ENCODE results near the gene DPF3.

The DPF3 gene

GRCh38 chr14:72715850-72716228, 178.1 kb downstream of the DPF3 start:
- no peak for DNase-seq (ENCODE audit: low read depth in 2 of 2)

DNA sequence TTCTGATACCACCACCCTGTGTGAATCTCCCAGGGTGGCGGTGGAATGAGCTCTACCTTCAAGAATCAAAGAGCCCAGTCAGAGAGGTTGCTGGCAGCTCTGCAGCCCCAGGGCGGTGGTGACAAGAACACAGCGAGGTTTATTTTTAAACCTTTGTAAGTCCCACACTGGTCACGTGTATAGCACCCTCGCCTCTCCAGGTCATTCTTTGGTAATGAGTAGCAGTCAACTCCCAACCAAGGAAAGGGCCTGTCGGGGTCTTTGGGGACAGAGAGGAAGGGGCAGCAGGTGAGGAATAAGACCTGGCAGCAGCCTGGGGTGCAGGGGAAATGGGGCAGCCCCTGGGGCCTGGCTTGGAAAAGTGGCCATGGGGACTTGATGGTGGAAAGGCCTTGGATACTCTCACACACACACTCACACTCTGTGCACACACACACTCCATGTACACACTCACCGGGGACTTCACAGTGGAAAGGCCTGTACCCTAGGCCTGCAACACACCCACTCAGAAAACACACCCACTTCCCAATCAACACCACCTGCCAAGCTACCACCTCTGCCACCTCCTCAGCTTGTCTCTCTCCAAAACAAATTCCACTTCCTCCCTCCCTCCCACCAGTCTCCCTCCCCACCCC, 178.6 kb downstream of the DPF3 start:
- peak in 1 of 2 donors; percentile 25 for DNase-seq (ENCODE audit: low read depth in 2 of 2)

DNA sequence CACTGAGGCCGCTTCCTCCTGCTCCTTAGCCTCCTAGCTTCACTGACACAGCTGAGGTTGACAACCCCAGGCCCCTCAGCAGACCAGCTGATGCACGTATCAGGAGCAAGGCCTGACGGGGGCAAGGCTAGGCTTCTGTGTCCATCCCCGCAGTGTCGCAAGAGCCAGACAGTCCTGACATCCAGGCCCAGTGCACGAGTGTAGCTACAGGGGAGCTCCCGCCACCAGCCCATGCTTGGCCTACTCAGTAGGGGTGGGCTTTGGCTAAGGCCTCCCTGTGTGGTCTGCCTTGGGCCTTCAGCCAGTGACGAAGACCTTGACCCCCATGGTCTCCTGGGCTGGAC, 179.1 kb downstream of the DPF3 start:
- no peak for DNase-seq (ENCODE audit: low read depth in 2 of 2)

DNA sequence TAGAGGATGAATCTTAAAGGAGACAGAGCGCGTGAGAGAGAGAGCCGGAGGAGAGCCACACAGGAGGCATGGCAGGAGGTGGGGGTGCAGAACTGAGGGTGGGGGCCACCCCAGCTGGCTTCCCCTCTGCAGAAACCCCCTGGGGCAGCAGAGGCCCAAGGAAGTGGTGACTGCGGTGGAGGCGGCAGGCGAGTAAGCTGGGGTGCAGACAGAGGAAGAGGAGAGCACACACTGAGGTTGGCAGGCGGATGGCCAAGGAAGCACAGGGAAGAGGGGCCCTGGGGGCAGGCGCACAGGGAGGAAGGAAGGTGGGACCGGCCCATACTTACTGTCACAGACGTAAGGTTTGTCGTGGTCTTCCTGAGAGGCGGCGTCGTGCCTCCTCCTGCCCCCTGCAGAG, 179.8 kb downstream of the DPF3 start:
- DNase-seq (ENCODE audit: low read depth in 2 of 2) = peak; percentile 14 to 52

DNA sequence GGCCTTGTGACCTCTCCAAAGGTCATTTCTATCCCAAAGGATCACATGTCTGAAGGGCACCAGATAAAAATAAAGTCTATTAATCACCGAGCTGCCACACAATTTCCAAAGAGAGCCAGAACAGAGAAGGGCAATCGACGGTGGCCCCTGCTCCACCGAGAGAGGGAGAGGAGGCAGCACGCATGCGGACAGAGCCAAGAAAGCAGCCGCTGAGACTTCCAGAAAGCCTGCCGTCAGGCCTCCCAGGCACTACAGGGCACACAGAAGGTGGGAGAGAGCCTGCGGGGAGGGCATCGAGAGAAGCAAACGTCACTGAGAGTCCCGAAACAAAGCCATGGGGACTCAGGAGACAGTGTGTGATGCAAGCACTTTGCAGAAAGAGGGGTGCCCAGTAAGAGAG, 182.0 kb downstream of the DPF3 start:
- no peak for DNase-seq (ENCODE audit: low read depth in 2 of 2)

GRCh38 chr14:72709916-72710611, 183.8 kb downstream of the DPF3 start:
- no peak for DNase-seq (ENCODE audit: low read depth in 2 of 2)

DNA sequence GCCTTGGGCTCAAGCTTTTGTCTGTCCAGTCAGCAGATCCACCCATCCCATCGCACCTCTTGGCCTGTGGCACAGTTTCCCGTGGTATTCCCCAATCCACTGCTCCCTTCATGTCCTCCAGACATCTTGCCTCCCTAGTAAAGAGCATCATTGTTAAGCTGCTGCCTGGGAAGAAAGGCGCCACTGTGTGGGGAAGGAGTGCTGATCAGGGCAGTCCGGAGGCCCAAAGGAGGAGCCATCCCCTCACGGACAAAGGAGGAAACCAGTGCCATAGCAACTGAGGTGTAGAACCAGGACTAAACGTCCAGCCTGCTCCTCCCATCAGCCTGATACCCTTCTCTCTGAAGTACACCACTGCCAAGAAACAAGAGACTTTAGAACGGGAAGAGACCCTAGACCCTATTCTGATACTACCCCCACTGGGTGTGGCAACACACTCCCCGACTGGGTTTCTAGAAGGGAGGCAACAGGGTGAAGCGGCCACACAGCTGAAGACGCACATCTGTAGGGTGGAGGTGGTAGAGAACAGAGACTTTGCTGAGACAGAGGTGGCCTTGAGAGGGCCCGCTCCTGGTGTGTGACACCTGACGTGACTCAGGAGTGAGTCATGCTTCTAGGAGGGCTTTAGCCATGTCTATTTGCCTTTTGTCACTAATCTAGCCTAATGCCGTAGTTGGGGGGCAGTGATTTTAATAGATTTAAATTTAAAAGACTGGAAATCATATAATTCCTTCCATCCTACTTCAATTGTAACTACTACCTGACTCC, 185.0 kb downstream of the DPF3 start:
- no peak for DNase-seq (ENCODE audit: low read depth in 2 of 2)

GRCh38 chr14:72708222-72708621, 185.7 kb downstream of the DPF3 start:
- no peak for DNase-seq (ENCODE audit: low read depth in 2 of 2)

- DNase-seq (ENCODE audit: low read depth in 2 of 2) = no peak
Measured at GRCh38 chr14:72706485-72706884, 187.4 kb downstream of the DPF3 start.

GRCh38 chr14:72704502-72704901, 189.4 kb downstream of the DPF3 start:
- DNase-seq (ENCODE audit: low read depth in 2 of 2) = no peak

GRCh38 chr14:72701605-72702004, 192.3 kb downstream of the DPF3 start:
- no peak for DNase-seq (ENCODE audit: low read depth in 2 of 2)

- DNase-seq (ENCODE audit: low read depth in 2 of 2) = no peak
Measured at GRCh38 chr14:72701237-72701565, 192.7 kb downstream of the DPF3 start.

- DNase-seq (ENCODE audit: low read depth in 2 of 2) = no peak
Measured at GRCh38 chr14:72700338-72701236, 193.3 kb downstream of the DPF3 start.

DNA sequence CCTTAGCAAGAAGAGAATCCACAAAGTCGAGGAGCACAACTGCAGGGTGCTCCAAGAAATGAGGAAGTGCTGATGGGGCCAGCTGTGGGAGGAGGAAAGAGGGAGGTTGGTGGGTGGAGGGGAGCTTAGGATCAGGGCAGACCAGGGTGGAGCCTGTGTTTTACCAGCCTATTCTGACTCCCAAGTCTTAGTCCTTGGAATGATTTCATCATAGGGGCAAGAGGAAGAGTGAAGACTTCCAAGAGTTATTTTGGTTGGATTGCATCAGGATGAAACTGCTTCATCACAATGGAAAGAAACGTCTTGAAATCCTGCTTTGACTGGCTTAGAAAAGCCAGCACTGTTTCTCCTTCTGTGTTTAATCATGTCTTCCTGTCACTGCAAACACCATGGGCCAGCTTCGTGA, 194.0 kb downstream of the DPF3 start:
- DNase-seq (ENCODE audit: low read depth in 2 of 2) = no peak

- no peak for DNase-seq (ENCODE audit: low read depth in 2 of 2)
Measured at GRCh38 chr14:72699443-72699842, 194.5 kb downstream of the DPF3 start.

- no peak for DNase-seq (ENCODE audit: low read depth in 2 of 2)
Measured at GRCh38 chr14:72692696-72693095, 201.2 kb downstream of the DPF3 start.

- no peak for DNase-seq (ENCODE audit: low read depth in 2 of 2)
Measured at GRCh38 chr14:72690324-72690723, 203.6 kb downstream of the DPF3 start.

GRCh38 chr14:72688990-72689671, 204.8 kb downstream of the DPF3 start:
- no peak for DNase-seq (ENCODE audit: low read depth in 2 of 2)

- no peak for DNase-seq (ENCODE audit: low read depth in 2 of 2)
Measured at GRCh38 chr14:72686832-72687231, 207.1 kb downstream of the DPF3 start.

DNA sequence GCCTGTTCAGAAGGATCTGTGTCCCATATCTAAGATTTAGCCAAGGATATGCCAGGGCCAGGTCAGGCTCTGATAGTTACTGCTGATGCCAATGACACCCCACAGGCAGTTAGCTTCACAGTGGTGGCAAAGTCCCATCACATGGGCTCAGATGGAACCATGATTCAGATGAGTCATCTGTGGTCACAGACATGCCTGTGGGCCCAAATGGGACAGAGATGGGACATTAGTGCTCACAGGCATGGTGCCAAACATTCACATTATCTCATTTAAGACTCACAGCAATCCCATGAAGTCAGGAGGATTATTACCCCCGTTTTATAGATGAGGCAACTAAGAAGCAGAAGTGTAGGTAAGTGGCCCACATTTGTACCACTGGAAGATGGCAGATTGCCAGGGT, 207.8 kb downstream of the DPF3 start:
- no peak for DNase-seq (ENCODE audit: low read depth in 2 of 2)

- DNase-seq (ENCODE audit: low read depth in 2 of 2) = no peak
Measured at GRCh38 chr14:72685456-72685855, 208.4 kb downstream of the DPF3 start.

- no peak for DNase-seq (ENCODE audit: low read depth in 2 of 2)
Measured at GRCh38 chr14:72683787-72684186, 210.1 kb downstream of the DPF3 start.

Measured in stimulated activated CD8-positive, alpha-beta memory T cell treated with anti-CD3 and anti-CD28 coated beads, Interleukin-7, amount 100 ng/mL, for 4 hours (primary cell).